HepG2 (cell line): ENCODE data around the gene FMNL2. TPM values are rescaled to one million over a fixed set of nuclear protein-coding genes. Genes with fewer than 3 reads are reported as not detected.

Experiments used
- ATM ChIP-seq: fragments of 450-650 bp; IDR thresholded peaks from 2 replicates; pipeline ENCODE4 v1.7.1; 2017; ENCODE audit warnings: mild to moderate bottlenecking, borderline replicate concordance
- CBX2 ChIP-seq, 2 experiments: fragments of 200-600 bp in 1 of 2; sonication (generic); formaldehyde crosslinking in 1 of 2; IDR thresholded peaks; 2 replicates each; pipeline versions ENCODE4 v1.7.0 to v1.8.1; 2018 to 2022; ENCODE audit warnings: low read depth in 2 of 2, low read length in 1 of 2, mild to moderate bottlenecking in 1 of 2, missing genetic modification reagents in 1 of 2
- E2F1 ChIP-seq: sonication (generic); formaldehyde crosslinking; IDR thresholded peaks from 2 replicates; pipeline ENCODE4 v1.5.0; 2020; ENCODE audit warnings: missing genetic modification reagents
- EED ChIP-seq: sonication (generic); formaldehyde crosslinking; IDR thresholded peaks from 2 replicates; pipeline ENCODE4 v1.5.0; 2020; ENCODE audit warnings: mild to moderate bottlenecking, missing genetic modification reagents
- HIVEP1 ChIP-seq: sonication (generic); formaldehyde crosslinking; IDR thresholded peaks from 2 replicates; pipeline ENCODE4 v1.4.0; 2020; ENCODE audit warnings: mild to moderate bottlenecking, missing genetic modification reagents
- HNF1A ChIP-seq, 2 experiments: sonication (generic) in 1 of 2; formaldehyde crosslinking in 1 of 2; IDR thresholded peaks; 2 replicates each; pipeline versions ENCODE4 v1.4.0 to v1.6.1; 2016 to 2020; ENCODE audit warnings: borderline replicate concordance in 1 of 2, low read depth in 1 of 2, mild to moderate bottlenecking in 1 of 2, missing genetic modification reagents in 1 of 2
- ISL2 ChIP-seq: sonication (generic); formaldehyde crosslinking; IDR thresholded peaks from 2 replicates; pipeline ENCODE4 v1.5.0; 2020; ENCODE audit warnings: missing genetic modification reagents
- KDM6A ChIP-seq: IDR thresholded peaks from 2 replicates; pipeline ENCODE4 v1.6.1; 2016; ENCODE audit warnings: low read depth
- NKX3-1 ChIP-seq: sonication (generic); formaldehyde crosslinking; IDR thresholded peaks from 2 replicates; pipeline ENCODE4 v1.5.0; 2020; ENCODE audit warnings: missing genetic modification reagents
- POLR2AphosphoS5 ChIP-seq: IDR thresholded peaks from 2 replicates; pipeline ENCODE4 v1.6.1; 2012; ENCODE audit warnings: low read depth, low read length
- SNAPC5 ChIP-seq: sonication (generic); formaldehyde crosslinking; IDR thresholded peaks from 2 replicates; pipeline ENCODE4 v1.8.1; 2023; ENCODE audit warnings: mild to moderate bottlenecking, missing genetic modification reagents, borderline replicate concordance
- TOPORS ChIP-seq: sonication (generic); formaldehyde crosslinking; IDR thresholded peaks from 2 replicates; pipeline ENCODE4 v1.8.0; 2023; ENCODE audit warnings: mild to moderate bottlenecking, missing genetic modification reagents
- ZFX ChIP-seq: sonication (generic); formaldehyde crosslinking; IDR thresholded peaks from 2 replicates; pipeline ENCODE4 v1.4.0; 2020; ENCODE audit warnings: mild to moderate bottlenecking, low read depth, missing genetic modification reagents, moderate library complexity
- ZMYM3 ChIP-seq: sonication (generic); formaldehyde crosslinking; IDR thresholded peaks from 2 replicates; pipeline ENCODE4 v1.5.1; 2020; ENCODE audit warnings: mild to moderate bottlenecking, missing genetic modification reagents
- ZNF441 ChIP-seq: sonication (generic); formaldehyde crosslinking; IDR thresholded peaks from 2 replicates; pipeline ENCODE4 v1.7.0; 2021; ENCODE audit warnings: missing genetic modification reagents, borderline replicate concordance
- ZNF501 ChIP-seq: sonication (generic); formaldehyde crosslinking; IDR thresholded peaks from 2 replicates; pipeline ENCODE4 v1.5.1; 2020; ENCODE audit warnings: mild to moderate bottlenecking, moderate library complexity, missing genetic modification reagents
- ZNF574 ChIP-seq: sonication (generic); formaldehyde crosslinking; IDR thresholded peaks from 2 replicates; pipeline ENCODE4 v1.4.0; 2020; ENCODE audit warnings: missing genetic modification reagents
- polyA plus RNA-seq, 8 experiments: library from polyadenylated mRNA; depleted of rRNA in 3 of 8; stranded (reverse) in 7 of 8; unstranded in 1 of 8; fragments of >200 nt; fragmentation: Illumina TruSeq in 4 of 8; extraction: Trizol in 4 of 8; gene quantifications; 2 replicates each; pipeline versions ENCODE4 v1.2.1 to v1.2.3, GENCODE V29; 2011 to 2016; ENCODE audit warnings: low read depth in 4 of 8, missing spikeins in 1 of 8, mixed read lengths in 1 of 8; ENCODE audit not compliant: insufficient read depth in 1 of 8
- total RNA-seq, 5 experiments: library from RNA; depleted of rRNA; stranded (reverse); fragments of >200 nt; fragmentation: Illumina TruSeq; extraction: Trizol; gene quantifications; 2 replicates each; pipeline ENCODE4 v1.2.3, GENCODE V29; 2016; ENCODE audit warnings: low read depth in 1 of 5
- TF ChIP-seq, protein P1 (sequence below): sonication (generic); formaldehyde crosslinking; IDR thresholded peaks from 2 replicates; pipeline ENCODE4 v1.8.1; 2023; ENCODE audit warnings: mild to moderate bottlenecking, missing genetic modification reagents

Gene FMNL2
- total and polyA plus RNA-seq, 2 of the 13 experiments (the other 11 are each of a cell fraction or from before 2014, with no cell fraction given): 66.5 to 67.7 TPM

DNA sequence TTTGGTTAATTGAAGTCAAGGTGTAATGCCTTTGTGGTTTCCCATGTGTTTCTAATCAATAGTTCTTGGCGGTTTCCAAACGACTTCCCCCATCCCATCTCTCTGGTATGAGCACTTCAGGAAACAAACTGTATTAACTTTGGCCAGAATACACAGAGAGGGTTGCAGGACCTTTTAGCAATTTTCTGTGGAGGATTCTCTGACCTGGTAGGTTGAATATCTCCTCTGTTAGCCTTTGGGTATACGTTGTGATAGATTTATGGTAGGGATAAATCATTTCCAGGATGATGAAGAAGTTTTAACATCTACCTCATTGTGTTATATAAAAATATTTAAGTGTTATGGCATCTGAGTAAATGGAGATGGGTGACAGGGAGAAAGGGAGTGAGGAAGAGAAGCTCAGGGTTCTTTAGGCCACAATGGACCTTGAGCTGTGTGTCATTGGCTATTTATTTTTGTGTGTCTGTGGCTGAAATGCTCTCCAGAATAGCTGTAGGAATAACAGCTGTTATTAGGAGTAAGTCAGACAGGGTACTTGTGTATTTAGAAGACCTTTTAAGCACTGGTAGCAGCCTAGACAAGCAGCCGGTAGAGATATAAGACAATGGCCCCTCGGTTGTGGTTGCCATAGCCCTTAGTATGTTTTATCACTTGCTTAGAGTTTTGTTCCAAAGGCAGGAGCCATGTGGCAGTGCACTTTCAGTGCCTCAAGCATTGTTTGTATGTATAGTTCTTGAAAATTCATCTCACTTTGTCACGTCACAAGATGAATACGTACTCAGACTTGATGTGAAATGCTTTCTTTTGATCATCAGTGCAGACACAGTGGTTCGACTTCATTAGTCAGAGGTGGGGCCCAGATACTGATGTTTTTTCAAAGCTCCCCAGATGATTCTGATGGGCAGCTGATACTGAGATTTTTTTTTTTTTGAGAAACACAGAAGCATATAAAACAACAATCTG is 91.1 kb downstream of the FMNL2 start (continued):
- no peak for TF ChIP-seq E2F1
- 0 out of 2 replicates have a peak, but pooled peaks have one; percentile 31 for TF ChIP-seq NKX3-1 (CRISPR knock-in tag)
- TF ChIP-seq ZNF441 (CRISPR knock-in tag): no peak
- TF ChIP-seq HIVEP1 (CRISPR knock-in tag): no peak
- no peak for TF ChIP-seq CBX2 (IDR thresholded peaks at IDR 0.05; ENCODE audit: low read depth, low read length)
- TF ChIP-seq CBX2 (CRISPR knock-in tag; IDR thresholded peaks at IDR 0.05; ENCODE audit: low read depth): no peak
- TF ChIP-seq KDM6A: no peak
- peak; percentile 47 for TF ChIP-seq ZFX
- TF ChIP-seq TOPORS: no peak; the same call in 1 of the 2 replicates
- no peak for TF ChIP-seq EED (CRISPR knock-in tag)
- 0 out of 2 replicates have a peak, but pooled peaks have one; percentile 23 for TF ChIP-seq HNF1A (IDR thresholded peaks at IDR 0.05; ENCODE audit: low read depth)
- no peak for TF ChIP-seq HNF1A (CRISPR knock-in tag; IDR thresholded peaks at IDR 0.05; ENCODE audit: borderline replicate concordance)
- TF ChIP-seq POLR2AphosphoS5: no peak
- TF ChIP-seq ZNF501 (CRISPR knock-in tag): no peak
- no peak for TF ChIP-seq ZNF574 (CRISPR knock-in tag)
- no peak for TF ChIP-seq SNAPC5 (CRISPR knock-in tag)
- TF ChIP-seq ZMYM3 (CRISPR knock-in tag): peak; percentile 65; the same call in 1 of the 2 replicates
- TF ChIP-seq, protein P1, sequence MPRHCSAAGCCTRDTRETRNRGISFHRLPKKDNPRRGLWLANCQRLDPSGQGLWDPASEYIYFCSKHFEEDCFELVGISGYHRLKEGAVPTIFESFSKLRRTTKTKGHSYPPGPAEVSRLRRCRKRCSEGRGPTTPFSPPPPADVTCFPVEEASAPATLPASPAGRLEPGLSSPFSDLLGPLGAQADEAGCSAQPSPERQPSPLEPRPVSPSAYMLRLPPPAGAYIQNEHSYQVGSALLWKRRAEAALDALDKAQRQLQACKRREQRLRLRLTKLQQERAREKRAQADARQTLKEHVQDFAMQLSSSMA (CRISPR knock-in tag): no peak
- peak; percentile 71; the same call in 1 of the 2 replicates for TF ChIP-seq ATM
- TF ChIP-seq ISL2: peak; percentile 49
